ENCODE measurements around the gene LRP8.

DNA sequence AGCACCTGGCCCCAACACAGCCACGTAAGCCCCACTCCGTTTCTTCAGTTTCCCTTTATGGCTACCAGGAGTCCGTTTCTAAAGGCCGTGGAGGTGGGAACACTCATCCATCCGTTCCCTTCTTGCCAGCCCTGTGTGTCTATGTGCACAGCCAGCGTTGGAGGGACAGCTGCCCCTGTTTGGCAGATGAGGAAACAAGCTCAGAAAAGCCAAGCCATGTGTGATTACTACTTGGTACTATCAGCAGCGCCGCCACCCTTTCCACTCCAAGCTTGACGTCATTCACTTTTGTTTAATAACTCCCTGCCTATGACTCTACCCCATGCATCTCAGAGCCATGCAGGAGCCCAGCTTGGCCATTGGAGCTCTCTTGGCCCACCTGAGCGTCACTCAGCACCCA is 3.5 kb downstream of the LRP8 start:
- TF ChIP-seq, protein P1, sequence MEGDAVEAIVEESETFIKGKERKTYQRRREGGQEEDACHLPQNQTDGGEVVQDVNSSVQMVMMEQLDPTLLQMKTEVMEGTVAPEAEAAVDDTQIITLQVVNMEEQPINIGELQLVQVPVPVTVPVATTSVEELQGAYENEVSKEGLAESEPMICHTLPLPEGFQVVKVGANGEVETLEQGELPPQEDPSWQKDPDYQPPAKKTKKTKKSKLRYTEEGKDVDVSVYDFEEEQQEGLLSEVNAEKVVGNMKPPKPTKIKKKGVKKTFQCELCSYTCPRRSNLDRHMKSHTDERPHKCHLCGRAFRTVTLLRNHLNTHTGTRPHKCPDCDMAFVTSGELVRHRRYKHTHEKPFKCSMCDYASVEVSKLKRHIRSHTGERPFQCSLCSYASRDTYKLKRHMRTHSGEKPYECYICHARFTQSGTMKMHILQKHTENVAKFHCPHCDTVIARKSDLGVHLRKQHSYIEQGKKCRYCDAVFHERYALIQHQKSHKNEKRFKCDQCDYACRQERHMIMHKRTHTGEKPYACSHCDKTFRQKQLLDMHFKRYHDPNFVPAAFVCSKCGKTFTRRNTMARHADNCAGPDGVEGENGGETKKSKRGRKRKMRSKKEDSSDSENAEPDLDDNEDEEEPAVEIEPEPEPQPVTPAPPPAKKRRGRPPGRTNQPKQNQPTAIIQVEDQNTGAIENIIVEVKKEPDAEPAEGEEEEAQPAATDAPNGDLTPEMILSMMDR (IDR thresholded peaks at IDR 0.05) = no peak
- TF ChIP-seq POLR2A (IDR thresholded peaks at IDR 0.05) = no peak
- TF ChIP-seq POLR2AphosphoS5 (IDR thresholded peaks at IDR 0.05) = no peak

All from stomach (tissue), 4 donors.